K562 (cell line): ENCODE data around the gene ATAD3B. TPM values are rescaled to one million over a fixed set of nuclear protein-coding genes. Genes with fewer than 3 reads are reported as not detected.

Source experiments
- CHD1 ChIP-seq: fragments of 200-600 bp; sonication (generic); IDR thresholded peaks from one replicate; pipeline ENCODE4 v1.6.1; 2012; ENCODE audit warnings: mild to moderate bottlenecking, moderate library complexity, low read length, inconsistent platforms
- HLTF ChIP-seq: fragments of 450-650 bp; IDR thresholded peaks from 2 replicates; pipeline ENCODE4 v1.6.1; 2016
- MXI1 ChIP-seq: IDR thresholded peaks from 2 replicates; pipeline ENCODE4 v1.6.1; 2011; ENCODE audit warnings: low read depth, mild to moderate bottlenecking, improper control_type of control experiment, low read length
- MYNN ChIP-seq, 2 experiments: sonication (generic); formaldehyde crosslinking in 1 of 2; IDR thresholded peaks; 2 replicates each; pipeline versions ENCODE4 v1.5.0 to v1.6.1; 2016 to 2020; ENCODE audit warnings: antibody characterized with exemption in 1 of 2, missing genetic modification reagents in 1 of 2
- POLR3A ChIP-seq: IDR thresholded peaks from 2 replicates; pipeline ENCODE4 v1.6.1; 2011; ENCODE audit warnings: borderline replicate concordance, mild to moderate bottlenecking, moderate library complexity; ENCODE audit not compliant: insufficient read length, insufficient read depth; ENCODE audit errors: extremely low read depth
- ZNF584 ChIP-seq: fragments of 200-800 bp; sonication (Bioruptor generic); IDR thresholded peaks from 2 replicates; pipeline ENCODE4 v1.6.1; 2016; ENCODE audit warnings: low read depth, mild to moderate bottlenecking, missing genetic modification characterization, missing compliant biosample characterization
- ZNF830 ChIP-seq: fragments of 250-450 bp; sonication (Bioruptor Pico); IDR thresholded peaks from 2 replicates; pipeline ENCODE4 v1.5.0; 2021; ENCODE audit warnings: mild to moderate bottlenecking
- polyA plus RNA-seq, 8 experiments: library from polyadenylated mRNA; depleted of rRNA in 4 of 8; stranded (reverse) in 5 of 8; unstranded in 3 of 8; fragments of >200 nt; fragmentation: Nextera tagmentation in 2 of 8; fragmentation: Illumina TruSeq in 1 of 8; extraction: Ambion mirVana in 2 of 8; extraction: Trizol in 1 of 8; gene quantifications; 2 replicates each; pipeline versions ENCODE4 v1.2.1 to v1.2.3, GENCODE V29; 2011 to 2014; ENCODE audit warnings: inconsistent platforms in 1 of 8, missing spikeins in 1 of 8
- total RNA-seq, 7 experiments: library from RNA; depleted of rRNA in 6 of 7; stranded (reverse); fragments of >200 nt in 6 of 7; fragmentation: Illumina TruSeq in 2 of 7; extraction: Trizol in 2 of 7; gene quantifications; 2 replicates each; pipeline versions ENCODE4 v1.2.1 to v1.2.3, GENCODE V29; 2011 to 2021; ENCODE audit warnings: low replicate concordance in 1 of 7
- TF ChIP-seq, protein P1 (sequence below), 2 experiments: fragments of 450-650 bp; formaldehyde crosslinking in 1 of 2; IDR thresholded peaks; 2 replicates each; pipeline versions ENCODE4 v1.4.0 to v1.6.1; 2014 to 2020; ENCODE audit warnings: mild to moderate bottlenecking in 2 of 2, borderline replicate concordance in 1 of 2, low read depth in 1 of 2
- TF ChIP-seq, protein P2 (sequence below): fragments of 450-650 bp; IDR thresholded peaks from 2 replicates; pipeline ENCODE4 v1.6.1; 2014; ENCODE audit warnings: low read depth, mild to moderate bottlenecking, moderate library complexity, borderline replicate concordance
- TF ChIP-seq, protein P3 (sequence below): fragments of 150-350 bp; conservative IDR thresholded peaks from 2 replicates; pipeline ENCODE4 v1.6.1; 2014; ENCODE audit warnings: low read length

The ATAD3B gene
- total and polyA plus RNA-seq, 9 of the 15 experiments (the other 6 are each of a cell fraction or from before 2014, with no cell fraction given) = 0.07 to 113 (median 27.7) TPM

DNA sequence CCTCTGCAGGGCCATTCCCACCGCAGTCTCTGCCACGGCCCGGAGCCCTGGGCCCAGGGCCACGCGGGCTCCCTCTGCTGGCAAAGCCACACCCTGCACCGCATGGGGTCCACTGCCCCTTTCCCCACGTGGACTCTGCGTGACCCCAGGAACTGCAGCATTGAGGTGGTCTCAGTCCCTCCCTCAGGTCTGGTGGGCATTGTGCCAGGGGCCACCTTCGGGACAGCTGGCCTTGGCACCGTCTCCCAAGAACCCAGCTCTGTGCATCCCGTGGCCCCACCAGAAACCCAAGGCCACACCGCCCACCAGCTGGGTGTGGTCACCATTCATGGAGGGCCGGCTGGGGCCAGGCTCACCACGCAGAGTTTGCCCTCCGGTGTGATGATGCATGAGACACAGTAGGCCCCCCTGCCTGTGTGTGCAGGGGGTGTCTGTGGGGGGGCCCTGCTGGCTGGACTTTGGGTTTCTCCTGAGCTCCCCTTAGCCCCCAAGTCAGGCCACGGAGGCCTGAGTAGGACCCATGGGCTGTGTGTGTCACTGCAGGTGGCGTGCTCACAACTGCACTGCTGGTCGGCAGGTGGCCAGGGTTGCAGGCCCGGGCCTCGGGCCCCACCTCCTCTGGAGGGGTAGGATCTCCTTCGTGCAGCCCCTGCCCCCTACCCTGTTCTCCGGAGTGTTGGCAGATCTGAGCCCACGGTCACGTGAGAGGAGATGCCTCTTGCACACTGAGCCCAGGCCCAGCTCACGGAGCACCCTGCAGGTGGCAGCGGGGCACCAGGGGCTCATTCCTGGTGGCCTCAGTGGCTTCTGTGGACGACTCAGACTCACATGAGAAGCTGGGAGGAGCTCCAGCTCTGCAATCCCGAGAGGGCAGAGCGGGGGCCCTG is 30.3 kb upstream of the ATAD3B start (continued):
- TF ChIP-seq, protein P1, sequence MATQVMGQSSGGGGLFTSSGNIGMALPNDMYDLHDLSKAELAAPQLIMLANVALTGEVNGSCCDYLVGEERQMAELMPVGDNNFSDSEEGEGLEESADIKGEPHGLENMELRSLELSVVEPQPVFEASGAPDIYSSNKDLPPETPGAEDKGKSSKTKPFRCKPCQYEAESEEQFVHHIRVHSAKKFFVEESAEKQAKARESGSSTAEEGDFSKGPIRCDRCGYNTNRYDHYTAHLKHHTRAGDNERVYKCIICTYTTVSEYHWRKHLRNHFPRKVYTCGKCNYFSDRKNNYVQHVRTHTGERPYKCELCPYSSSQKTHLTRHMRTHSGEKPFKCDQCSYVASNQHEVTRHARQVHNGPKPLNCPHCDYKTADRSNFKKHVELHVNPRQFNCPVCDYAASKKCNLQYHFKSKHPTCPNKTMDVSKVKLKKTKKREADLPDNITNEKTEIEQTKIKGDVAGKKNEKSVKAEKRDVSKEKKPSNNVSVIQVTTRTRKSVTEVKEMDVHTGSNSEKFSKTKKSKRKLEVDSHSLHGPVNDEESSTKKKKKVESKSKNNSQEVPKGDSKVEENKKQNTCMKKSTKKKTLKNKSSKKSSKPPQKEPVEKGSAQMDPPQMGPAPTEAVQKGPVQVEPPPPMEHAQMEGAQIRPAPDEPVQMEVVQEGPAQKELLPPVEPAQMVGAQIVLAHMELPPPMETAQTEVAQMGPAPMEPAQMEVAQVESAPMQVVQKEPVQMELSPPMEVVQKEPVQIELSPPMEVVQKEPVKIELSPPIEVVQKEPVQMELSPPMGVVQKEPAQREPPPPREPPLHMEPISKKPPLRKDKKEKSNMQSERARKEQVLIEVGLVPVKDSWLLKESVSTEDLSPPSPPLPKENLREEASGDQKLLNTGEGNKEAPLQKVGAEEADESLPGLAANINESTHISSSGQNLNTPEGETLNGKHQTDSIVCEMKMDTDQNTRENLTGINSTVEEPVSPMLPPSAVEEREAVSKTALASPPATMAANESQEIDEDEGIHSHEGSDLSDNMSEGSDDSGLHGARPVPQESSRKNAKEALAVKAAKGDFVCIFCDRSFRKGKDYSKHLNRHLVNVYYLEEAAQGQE (IDR thresholded peaks at IDR 0.05; ENCODE audit: borderline replicate concordance) = peak; percentile 80
- TF ChIP-seq, protein P1 (CRISPR knock-in tag; IDR thresholded peaks at IDR 0.05; ENCODE audit: low read depth) = no peak
- TF ChIP-seq HLTF (peak; percentile 75; the same call in 1 of the 2 replicates), MYNN (IDR thresholded peaks at IDR 0.05) (no peak), MYNN (CRISPR knock-in tag; IDR thresholded peaks at IDR 0.05) (no peak), MXI1 (peak; percentile 70; the same call in 1 of the 2 replicates), CHD1 (no peak), POLR3A (no peak), ZNF830 (CRISPR knock-in tag) (no peak), ZNF584 (CRISPR knock-in tag) (no peak)
- TF ChIP-seq, protein P2, sequence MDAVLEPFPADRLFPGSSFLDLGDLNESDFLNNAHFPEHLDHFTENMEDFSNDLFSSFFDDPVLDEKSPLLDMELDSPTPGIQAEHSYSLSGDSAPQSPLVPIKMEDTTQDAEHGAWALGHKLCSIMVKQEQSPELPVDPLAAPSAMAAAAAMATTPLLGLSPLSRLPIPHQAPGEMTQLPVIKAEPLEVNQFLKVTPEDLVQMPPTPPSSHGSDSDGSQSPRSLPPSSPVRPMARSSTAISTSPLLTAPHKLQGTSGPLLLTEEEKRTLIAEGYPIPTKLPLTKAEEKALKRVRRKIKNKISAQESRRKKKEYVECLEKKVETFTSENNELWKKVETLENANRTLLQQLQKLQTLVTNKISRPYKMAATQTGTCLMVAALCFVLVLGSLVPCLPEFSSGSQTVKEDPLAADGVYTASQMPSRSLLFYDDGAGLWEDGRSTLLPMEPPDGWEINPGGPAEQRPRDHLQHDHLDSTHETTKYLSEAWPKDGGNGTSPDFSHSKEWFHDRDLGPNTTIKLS = 0 out of 2 replicates have a peak, but pooled peaks have one; percentile 53
- TF ChIP-seq, protein P3, sequence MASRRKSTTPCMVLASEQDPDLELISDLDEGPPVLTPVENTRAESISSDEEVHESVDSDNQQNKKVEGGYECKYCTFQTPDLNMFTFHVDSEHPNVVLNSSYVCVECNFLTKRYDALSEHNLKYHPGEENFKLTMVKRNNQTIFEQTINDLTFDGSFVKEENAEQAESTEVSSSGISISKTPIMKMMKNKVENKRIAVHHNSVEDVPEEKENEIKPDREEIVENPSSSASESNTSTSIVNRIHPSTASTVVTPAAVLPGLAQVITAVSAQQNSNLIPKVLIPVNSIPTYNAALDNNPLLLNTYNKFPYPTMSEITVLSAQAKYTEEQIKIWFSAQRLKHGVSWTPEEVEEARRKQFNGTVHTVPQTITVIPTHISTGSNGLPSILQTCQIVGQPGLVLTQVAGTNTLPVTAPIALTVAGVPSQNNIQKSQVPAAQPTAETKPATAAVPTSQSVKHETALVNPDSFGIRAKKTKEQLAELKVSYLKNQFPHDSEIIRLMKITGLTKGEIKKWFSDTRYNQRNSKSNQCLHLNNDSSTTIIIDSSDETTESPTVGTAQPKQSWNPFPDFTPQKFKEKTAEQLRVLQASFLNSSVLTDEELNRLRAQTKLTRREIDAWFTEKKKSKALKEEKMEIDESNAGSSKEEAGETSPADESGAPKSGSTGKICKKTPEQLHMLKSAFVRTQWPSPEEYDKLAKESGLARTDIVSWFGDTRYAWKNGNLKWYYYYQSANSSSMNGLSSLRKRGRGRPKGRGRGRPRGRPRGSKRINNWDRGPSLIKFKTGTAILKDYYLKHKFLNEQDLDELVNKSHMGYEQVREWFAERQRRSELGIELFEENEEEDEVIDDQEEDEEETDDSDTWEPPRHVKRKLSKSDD = 0 out of 2 replicates have a peak, but pooled peaks have one; percentile 37
